T-helper 2 cell treated with Interferon-gamma antibody and Interleukin-4, amounts not matched to agents 100 ng/mL and 5 ng/mL, for 36 hours (primary cell): Measurements from ENCODE around the gene RPF1. TPM values are rescaled to one million over a fixed set of nuclear protein-coding genes. Genes with fewer than 3 reads are reported as not detected.

Experiments used
- intact Hi-C: fragments of 100-400 bp; cut with micrococcal nuclease; formaldehyde crosslinking; loops from one replicate; pipeline ENCODE4 v1.15.1; 2023
- total RNA-seq: library from RNA; stranded (reverse); gene quantifications from 2 replicates; pipeline ENCODE4 v1.2.3, GENCODE V29; 2022

RPF1 gene
- total RNA-seq, 1 donor from 2014 or later: 43.9 TPM

DNA sequence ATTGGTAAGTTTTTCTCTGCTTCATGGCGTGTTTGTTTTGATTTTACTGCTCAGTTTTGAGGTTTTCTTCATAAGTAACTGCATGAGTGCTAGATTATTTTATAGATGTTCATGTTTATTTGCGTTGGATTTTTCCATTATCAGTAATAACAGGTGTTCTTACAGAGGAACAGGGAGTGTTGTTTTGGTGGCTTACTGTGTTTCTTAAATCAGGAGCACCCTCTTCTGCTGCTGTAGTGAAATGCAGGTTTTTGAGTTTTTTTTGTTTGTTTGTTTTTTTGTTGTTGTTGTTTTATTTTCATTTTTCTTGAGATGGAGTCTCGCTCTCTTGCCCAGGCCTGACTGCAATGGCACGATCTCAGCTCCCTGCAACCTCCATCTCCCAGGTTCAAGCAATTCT is 62.6 kb downstream of the RPF1 start:
- intact Hi-C loops: no loop called here

Other genes starting within 250 kb of the RPF1 start
- 0.36 TPM in 1 of 2 replicates, not detected in the other for gene SAMD13, start 177.6 kb upstream of the RPF1 start, total RNA-seq
- gene DNASE2B, start 80.8 kb upstream of the RPF1 start, total RNA-seq: not detected in 2 replicates
- 1.0 and 1.8 TPM in 2 replicates for gene SPATA1, start 27.1 kb downstream of the RPF1 start, total RNA-seq
- gene GNG5, start 27.3 kb downstream of the RPF1 start, total RNA-seq: 88.9 and 97.3 TPM in 2 replicates
- 16.9 and 18.6 TPM in 2 replicates for gene CTBS, start 95.2 kb downstream of the RPF1 start, total RNA-seq
- 17.0 and 18.4 TPM in 2 replicates for gene SSX2IP, start 211.2 kb downstream of the RPF1 start, total RNA-seq